Neural progenitor cell (in vitro differentiated cells): ENCODE measurements around the gene GCG.

Experiments
- CTCF ChIP-seq: fragments of 200-600 bp; sonication (generic); IDR thresholded peaks from 2 replicates; pipeline ENCODE4 v1.5.1; 2017; ENCODE audit warnings: antibody characterized with exemption, mild to moderate bottlenecking
- EZH2 ChIP-seq: fragments of 200-600 bp; sonication (generic); IDR thresholded peaks from 2 replicates; pipeline ENCODE4 v1.6.1; 2017; ENCODE audit warnings: antibody characterized with exemption, mild to moderate bottlenecking, moderate library complexity
- EZH2phosphoT487 ChIP-seq: fragments of 200-600 bp; sonication (generic); IDR thresholded peaks from 2 replicates; pipeline ENCODE4 v1.6.1; 2017; ENCODE audit warnings: antibody characterized with exemption

GRCh38 chr2:162126111-162126519 is 25.9 kb downstream of the GCG start:
- TF ChIP-seq CTCF (no peak), EZH2 (no peak), EZH2phosphoT487 (no peak)
